GM18502 (cell line): Measurements from ENCODE around the gene DGUOK.
A peak's percentile ranks its signal among the peaks of the same experiment; 100 is the strongest.

Experiments used
- ATAC-seq: cut with Tn5 transposase; IDR thresholded peaks from one replicate; pipeline ENCODE4 v1.9.1; 2021; ENCODE audit warnings: mild to moderate bottlenecking; ENCODE audit not compliant: unreplicated experiment, poor library complexity

The DGUOK gene

DNA sequence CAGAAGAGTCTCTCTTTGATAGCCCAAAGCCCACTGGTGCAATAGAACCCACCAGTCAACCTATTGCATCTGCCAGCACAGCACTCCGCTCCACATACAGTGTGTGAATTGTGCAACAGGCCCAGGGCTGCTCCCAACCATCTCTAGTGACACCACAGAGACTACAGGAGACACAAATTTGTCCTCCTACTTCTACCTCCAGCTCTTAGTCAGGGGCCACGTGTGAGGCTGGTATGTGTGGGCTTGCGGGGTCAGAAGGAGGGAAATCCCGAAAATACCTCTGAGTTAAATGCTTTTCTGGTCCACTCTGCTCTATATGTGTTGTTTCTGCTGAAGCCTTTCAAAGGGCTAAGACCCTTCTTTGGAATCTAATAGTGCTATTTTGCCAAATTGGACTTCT lies 18.0 kb downstream of the DGUOK start:
- no peak for ATAC-seq

DNA sequence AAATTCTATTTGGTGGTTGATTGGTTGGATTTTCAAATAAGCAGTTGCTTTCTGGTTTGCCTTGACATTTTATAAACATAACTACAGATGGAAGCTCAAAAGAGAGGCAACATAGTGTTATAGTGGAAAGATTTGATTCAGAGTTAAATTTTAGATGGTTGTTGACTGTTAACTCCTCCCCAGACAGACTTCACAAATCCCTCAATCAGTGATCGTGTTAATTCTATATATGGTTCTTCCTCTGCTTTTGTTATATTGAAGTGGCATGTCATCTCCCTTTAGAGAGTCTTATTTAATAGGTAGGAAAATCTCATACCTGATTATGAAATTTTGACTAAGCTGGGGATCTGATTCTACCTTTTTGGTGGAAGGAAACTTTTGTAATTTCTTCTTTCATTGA lies 19.5 kb downstream of the DGUOK start:
- ATAC-seq, result no peak

GRCh38 chr2:73946666-73947065 lies 20.0 kb downstream of the DGUOK start:
- ATAC-seq, result no peak

DNA sequence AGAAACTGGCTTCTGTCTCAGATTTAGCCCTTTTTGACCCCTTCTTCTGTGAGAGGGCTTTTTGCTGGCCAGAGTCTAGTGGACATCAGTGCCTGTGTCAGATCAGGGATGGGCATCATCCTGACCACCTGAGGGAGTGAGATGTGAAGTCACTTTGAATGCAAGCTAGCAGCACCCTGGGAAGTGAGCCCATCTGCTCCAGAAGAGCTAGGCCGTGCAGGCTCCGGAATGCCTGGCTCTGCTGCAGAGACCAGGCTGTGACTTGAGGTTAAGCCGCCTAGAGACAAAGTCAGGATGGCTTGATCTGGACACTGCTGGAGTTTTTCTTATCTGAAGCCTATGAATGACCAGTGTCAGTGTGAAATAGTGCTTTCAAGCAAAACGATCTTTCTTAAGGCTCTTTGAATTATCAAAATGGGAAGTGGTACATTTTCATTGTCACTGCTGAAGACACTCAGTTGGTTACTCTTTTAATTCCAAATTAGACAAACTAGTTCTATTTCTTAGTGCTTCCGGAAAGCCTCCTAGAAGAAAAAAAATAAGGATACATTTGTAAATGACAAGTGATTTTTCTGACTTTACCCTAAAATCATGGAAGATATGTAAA lies 20.8 kb downstream of the DGUOK start:
- ATAC-seq, result no peak

- ATAC-seq, result no peak
Measured at GRCh38 chr2:73949802-73950201, 23.1 kb downstream of the DGUOK start.

- no peak for ATAC-seq
Measured at GRCh38 chr2:73952499-73953446, 26.1 kb downstream of the DGUOK start.

DNA sequence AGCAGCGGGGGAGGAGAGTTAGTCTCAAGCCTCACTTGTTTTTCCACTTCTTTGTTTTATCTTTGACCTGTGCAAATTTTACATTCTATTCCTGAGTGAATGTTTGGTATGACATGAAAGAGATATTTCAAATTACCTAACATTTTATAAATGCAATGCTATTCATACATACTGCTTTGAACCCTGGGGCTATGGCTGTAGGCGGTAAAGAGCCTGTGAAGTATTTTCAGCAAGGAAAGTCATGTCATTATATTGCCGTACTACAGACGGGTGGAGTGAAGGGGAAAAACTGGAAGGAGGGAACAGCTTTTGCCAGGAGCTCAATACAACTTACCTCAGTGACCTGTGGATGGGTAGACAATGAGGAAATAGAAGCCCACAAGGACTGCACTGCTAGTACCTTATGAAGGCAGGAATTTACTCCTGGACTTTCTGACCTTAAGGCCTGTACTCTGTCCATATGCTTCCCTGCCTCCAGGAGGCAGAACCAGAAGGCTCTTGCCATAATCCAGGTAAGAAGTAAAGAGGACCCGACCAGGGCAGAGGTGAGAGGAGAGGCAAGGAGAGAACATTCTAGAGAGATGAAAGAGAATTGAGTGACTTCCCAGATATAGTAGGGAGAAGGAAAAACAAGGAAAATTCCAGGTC lies 29.7 kb downstream of the DGUOK start:
- no peak for ATAC-seq

DNA sequence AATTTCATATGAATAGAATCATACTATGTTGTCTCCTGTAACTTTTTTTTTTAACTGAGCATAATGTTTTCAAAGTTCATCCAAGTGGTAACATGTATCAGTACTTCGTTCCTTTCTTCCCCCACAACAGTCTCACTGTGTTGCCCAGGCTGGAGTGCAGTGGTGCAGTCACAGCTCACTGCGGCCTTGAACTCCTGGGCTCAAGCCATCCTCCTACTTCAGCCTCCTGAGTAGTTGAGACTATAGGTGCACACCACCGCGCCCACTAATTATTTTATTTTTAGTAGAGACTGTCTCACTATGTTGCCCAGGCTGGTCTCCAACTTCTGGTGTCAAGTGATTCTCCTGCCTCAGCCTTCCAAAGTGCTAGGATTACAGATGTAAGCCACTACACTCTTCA lies 34.6 kb downstream of the DGUOK start:
- no peak for ATAC-seq

DNA sequence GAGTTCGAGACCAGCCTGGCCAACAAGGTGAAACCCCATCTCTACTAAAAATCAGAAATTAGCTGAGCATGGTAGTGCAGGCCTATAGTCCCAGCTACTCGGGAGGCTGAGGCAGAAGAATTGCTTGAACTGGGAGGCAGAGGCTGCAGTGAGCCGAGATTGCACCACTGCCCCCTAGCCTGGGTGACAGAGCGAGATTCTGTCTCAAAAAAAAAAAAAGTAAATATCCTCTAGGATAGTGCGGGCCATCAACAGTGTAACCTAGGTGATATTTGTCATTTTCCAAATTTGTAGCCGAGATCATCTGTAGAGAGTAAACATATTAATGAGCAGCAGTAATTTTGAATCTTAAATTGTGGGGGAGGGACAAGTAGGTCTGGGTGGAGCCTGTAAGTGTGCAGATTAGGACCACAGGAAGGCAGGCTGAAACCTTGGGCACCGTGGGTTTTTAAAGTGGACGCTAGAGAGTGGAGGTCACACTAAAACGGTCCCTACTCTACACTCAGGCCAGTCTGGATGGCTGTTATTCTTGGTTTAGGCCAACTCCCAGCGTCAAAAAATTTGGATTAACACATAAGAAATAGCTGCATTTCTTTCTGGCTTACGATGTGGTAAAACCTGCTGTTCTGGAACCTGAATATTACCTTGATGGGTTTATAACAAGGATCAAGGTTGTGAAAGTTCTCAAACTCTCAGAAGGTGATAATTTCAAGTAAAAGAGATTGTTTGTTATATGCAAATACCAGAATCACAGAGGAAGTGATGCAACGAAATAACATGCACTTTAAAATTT lies 35.3 kb downstream of the DGUOK start:
- no peak for ATAC-seq

- ATAC-seq, result no peak
Measured at GRCh38 chr2:73962798-73963197, 36.1 kb downstream of the DGUOK start.

- peak; percentile 79 for ATAC-seq
Measured at GRCh38 chr2:73963385-73964120, 36.9 kb downstream of the DGUOK start.

DNA sequence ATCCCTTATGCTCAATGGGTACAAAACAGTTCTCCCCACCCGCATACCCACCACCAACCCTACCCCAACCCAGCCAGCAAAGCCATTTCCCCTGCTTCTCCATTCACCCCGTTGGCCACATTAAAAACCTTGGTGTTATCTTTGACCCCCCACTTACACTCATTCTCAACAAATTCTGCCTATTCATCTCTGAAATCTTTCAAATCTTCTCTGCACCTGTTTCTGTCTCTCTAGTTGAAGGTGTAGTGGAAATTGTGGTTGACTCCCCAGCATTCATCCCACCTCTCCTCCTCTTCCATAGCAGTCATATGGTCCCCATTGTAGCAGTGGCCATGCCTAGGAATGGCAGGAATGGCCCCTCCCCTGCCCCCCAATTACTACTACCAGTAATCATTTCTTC lies 37.5 kb downstream of the DGUOK start:
- peak; percentile 17 for ATAC-seq

- no peak for ATAC-seq
Measured at GRCh38 chr2:73965053-73965452, 38.4 kb downstream of the DGUOK start.

GRCh38 chr2:73968357-73968937 lies 41.8 kb downstream of the DGUOK start:
- no peak for ATAC-seq

DNA sequence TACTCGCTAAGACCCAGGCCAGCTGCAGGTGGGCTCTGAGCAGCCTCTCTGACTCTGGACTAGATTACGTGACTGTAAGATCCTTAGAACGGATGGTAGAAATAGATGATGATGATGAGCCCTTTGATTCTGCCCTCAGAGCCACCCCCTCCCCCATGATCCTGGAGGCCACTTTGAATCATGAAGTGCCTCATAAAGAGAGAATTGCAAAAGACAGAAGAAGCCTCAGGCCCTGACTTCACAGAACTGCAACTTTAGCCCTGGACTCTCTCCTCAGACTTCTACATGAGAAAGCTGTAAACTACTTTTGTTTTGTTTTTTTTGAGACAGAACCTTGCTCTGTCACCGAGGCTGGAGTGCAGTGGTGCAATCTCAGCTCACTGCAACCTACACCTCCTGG lies 42.7 kb downstream of the DGUOK start:
- ATAC-seq, result no peak

GRCh38 chr2:73970141-73970803 lies 43.6 kb downstream of the DGUOK start:
- ATAC-seq, result peak; percentile 5

GRCh38 chr2:73970850-73971471 lies 44.3 kb downstream of the DGUOK start:
- peak; percentile 76 for ATAC-seq

DNA sequence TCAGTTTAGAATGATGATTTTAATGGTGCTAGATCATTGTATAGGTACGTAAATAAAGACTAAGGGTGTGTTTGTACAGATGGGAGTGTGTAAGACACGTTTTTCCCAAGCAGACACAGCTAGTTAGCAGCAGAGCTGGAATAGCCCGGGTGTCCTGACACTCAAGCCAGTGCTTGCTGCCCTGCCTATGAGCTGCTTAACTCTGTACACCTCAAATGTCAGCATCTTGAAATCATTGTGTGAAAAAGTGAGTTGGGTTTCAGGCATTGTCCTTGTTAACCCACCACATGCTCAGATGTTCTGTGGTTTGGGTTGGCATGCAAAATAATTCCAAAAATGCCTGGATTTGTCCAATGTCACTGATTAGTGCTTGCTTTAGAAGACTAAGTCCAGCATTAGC lies 45.0 kb downstream of the DGUOK start:
- no peak for ATAC-seq

- ATAC-seq, result no peak
Measured at GRCh38 chr2:73972846-73973245, 46.2 kb downstream of the DGUOK start.
